Inflammatory macrophage (primary cell): ENCODE measurements around the gene ILF3.

ENCODE experiments used
- DNase-seq, 2 donors: peaks; one replicate each; pipeline ENCODE4 v3.0.0-alpha.2; 2020 to 2022

The ILF3 gene

DNA sequence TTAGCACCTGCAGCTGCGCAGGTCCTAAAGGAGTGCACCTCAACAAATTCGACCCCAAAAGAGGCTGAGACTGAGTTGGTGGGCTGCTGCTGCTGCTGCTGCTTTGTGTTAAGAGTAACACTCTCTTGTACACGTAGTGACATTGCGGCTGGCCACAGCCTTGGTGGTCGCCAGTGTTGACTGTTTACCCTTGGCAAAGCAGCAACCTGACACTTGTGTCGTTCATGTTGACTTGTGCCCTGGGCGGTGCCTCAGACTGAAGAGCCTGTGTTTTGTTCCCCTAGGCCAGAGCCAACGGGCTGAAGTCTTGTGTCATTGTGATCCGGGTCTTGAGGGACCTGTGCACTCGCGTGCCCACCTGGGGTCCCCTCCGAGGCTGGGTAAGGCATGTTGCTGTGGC, 24.7 kb downstream of the ILF3 start:
- DNase-seq, result no peak

DNA sequence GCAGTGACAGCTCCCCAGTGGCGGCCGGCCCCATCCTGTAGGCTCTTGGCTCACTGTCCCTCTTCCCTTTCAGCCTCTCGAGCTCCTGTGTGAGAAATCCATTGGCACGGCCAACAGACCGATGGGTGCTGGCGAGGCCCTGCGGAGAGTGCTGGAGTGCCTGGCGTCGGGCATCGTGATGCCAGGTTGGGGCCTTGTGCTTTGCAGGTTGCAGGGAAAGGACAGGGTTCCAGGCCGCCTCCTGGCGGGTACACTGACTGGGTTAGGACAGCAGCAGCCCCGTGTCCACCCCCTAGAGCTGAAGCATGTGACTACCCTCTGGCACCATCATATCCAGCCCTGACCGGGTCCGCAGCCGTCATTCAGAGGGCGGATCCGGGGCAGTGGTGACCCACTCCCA, 25.6 kb downstream of the ILF3 start:
- DNase-seq, result no peak

DNA sequence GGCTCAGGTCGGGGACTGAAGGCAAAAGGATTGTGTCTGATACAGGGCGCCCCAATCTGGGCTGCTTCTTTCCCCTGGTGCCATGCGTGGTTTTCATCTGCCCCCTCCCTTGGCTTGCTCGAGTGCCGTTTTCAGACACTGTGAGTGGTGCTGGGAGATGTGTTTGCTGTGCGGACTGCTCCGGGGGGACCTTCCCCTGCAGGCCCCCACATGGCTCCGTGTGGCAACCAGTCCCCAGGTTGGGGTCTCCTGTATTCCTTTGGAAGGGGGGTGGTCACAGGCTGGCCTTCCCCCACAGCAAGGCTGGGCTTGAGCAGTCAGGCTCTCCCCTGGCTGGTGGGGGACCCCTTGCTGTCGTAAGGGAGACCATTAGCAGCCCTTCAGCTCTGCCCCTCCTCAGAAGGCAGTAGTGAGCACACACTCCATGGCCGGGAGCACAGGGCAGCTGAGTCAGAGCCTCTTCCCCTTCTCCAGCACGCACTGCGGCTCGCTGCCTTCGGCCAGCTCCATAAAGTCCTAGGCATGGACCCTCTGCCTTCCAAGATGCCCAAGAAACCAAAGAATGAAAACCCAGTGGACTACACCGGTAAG, 26.5 kb downstream of the ILF3 start:
- DNase-seq, result no peak

DNA sequence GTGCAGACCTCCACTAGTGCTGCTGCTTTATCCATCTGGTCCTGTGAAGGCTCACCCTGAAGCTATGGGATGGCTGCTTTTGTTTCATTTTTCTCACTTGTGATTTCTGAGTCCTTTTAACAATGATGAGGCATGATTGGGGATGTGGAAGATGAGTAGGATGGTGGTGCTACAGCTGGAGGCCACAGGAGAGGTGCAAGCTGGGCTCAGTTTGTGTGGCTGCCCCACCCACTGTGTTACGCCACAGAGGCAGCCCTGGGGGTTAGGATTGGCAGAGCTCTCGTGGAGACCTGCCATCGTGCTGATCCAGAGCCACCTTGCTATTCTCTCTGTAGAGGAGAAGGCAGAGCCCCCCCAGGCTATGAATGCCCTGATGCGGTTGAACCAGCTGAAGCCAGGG, 27.5 kb downstream of the ILF3 start:
- DNase-seq, result no peak

DNA sequence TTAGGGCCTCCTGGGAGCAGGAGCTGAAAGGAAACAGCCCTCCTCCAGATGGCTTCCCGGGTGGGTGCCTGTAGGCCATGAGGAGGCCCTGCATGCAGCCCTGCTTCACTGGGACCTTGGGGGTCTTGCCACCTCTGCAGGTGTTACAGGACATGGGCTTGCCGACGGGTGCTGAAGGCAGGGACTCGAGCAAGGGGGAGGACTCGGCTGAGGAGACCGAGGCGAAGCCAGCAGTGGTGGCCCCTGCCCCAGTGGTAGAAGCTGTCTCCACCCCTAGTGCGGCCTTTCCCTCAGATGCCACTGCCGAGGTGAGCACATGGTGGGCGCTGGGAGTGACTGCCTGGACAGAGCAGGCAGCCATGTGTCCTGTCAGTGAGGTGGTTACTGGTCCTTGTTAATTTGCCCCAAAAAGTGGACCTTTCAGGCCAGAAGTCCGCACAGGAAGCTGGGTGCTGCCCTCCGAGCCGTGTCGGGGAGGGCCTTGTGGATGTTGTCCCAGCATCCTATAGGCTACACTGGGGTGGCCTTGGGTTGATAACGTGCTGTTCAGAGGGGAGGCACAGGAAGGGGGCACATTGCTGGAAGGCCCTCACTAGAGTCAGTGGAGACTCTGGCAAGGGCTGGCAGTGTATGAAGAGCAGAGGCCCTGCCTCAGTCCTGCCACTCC, 28.4 kb downstream of the ILF3 start:
- DNase-seq, result no peak

DNA sequence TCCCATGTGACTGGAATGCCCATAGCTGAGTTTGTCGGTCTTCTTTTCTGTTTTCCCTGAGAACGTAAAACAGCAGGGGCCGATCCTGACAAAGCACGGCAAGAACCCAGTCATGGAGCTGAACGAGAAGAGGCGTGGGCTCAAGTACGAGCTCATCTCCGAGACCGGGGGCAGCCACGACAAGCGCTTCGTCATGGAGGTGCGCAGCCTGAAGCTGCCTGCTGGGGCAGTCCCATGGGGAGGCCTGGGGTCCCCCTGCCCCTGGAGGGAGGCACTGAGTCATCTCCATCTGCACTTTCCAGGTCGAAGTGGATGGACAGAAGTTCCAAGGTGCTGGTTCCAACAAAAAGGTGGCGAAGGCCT, 28.9 kb downstream of the ILF3 start:
- no peak for DNase-seq

DNA sequence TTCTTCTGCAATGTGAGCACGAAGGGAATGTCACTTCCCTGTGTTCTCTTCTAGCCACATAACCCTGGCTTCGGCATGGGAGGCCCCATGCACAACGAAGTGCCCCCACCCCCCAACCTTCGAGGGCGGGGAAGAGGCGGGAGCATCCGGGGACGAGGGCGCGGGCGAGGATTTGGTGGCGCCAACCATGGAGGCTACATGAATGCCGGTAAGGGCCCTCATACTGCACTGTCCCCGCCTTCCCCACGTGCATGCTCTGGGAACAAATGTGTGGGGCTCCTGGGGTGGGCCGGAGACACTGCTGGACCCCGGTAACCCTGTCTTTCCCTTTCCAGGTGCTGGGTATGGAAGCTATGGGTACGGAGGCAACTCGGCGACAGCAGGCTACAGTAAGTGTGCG, 29.4 kb downstream of the ILF3 start:
- no peak for DNase-seq

DNA sequence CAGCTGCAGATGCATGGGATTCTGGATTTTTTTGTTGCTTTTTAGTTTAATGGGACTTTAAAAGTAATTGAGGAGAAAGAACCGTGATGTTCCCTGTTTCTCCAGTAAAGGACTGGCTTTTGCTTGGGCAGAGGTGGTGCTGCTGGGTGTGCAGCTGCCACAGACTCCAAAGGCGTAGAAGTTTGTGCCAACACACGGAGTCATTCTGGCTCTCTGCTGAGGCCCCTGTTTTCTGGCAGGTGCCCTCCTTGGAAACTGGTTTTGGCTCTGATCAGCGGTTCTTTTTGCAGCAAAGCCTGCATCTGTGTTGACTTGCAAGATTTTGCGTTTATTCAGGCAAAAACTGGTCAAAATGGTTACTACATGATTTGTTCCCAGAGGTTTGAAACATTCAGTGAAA, 31.1 kb downstream of the ILF3 start:
- DNase-seq, result no peak

DNA sequence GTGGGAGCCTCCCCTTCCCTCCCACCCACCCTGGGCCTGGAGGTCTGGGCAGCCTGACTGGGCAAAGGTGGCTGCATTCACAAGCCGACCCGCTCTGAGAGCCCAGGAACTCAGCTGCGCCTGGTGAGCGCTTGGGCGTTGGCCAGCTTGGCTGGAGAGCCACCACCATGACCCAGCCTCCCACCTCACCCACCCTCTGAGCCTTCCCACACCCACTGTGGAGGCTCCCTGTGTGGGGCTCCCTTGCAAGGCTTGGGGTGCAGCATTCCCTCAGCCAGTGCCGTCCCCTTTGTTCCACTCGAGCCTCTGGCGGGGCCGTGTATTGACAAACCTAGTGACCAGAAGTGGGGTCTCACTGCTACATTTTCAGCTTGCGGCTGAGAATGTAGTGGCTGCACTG, 32.0 kb downstream of the ILF3 start:
- DNase-seq, result no peak

DNA sequence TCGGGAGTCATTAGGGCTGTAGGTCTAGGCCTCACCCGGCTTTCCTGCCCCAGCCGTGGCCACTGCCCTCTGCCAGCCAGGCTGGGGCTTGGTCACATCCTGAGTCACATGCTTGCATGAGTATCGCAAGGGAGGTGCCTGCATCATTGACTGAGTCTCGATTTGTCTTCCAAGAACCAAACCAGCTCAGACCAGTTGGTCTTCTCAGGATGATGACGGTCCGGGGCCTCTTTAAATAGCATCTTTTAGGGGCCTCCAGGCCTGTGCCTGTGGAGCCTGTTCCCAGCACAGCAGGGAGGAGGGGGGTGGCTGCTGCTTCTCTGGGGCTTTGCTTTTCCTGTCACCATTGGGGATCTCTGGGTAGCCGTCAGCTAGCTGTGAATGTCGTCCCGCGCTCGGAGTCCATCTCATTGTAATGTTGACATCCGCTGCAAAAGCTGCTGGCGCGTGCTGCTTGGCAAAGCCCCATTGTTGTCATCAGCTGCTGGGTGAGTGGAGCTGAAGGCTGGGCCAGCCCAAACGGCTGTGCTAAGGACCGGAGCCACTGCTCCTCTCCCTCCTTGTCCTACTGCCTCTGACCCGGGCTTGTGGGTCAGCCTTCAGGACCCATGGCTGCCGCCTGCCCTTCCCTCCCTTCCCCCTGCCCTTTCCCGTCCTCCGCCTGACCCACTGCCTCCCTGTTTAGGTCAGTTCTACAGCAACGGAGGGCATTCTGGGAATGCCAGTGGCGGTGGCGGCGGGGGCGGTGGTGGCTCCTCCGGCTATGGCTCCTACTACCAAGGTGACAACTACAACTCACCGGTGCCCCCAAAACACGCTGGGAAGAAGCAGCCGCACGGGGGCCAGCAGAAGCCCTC, 32.7 kb downstream of the ILF3 start:
- DNase-seq, result no peak

DNA sequence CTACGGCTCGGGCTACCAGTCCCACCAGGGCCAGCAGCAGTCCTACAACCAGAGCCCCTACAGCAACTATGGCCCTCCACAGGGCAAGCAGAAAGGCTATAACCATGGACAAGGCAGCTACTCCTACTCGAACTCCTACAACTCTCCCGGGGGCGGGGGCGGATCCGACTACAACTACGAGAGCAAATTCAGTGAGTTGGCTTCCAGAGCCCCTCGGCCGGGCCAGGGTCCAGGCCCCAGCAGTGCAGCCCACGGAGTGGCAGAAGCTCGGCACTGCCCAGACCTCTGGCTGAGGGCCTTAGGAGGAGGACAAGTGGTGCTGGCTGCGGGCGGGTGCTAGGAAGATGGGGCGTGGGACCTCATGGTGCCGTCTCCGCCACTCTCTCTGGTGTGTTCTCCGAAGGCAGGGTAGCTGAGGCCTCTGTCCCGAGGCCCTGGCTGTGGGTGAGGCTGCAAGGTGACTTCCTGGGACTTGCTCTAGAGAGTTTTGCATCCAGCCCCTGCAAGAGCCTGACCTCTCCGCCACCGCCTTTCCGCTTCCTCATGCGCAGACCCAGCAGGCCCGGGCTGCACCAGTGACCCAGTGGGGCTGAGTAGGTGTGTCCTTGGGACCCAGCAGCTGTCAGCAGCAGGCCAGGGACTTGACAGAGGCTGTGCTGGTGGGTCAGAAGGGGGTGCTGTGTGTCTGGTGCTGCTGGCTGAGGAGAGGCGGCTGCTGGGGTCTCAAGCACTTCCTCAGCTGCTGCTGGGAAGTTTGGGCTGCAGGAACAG, 33.6 kb downstream of the ILF3 start:
- no peak for DNase-seq

DNA sequence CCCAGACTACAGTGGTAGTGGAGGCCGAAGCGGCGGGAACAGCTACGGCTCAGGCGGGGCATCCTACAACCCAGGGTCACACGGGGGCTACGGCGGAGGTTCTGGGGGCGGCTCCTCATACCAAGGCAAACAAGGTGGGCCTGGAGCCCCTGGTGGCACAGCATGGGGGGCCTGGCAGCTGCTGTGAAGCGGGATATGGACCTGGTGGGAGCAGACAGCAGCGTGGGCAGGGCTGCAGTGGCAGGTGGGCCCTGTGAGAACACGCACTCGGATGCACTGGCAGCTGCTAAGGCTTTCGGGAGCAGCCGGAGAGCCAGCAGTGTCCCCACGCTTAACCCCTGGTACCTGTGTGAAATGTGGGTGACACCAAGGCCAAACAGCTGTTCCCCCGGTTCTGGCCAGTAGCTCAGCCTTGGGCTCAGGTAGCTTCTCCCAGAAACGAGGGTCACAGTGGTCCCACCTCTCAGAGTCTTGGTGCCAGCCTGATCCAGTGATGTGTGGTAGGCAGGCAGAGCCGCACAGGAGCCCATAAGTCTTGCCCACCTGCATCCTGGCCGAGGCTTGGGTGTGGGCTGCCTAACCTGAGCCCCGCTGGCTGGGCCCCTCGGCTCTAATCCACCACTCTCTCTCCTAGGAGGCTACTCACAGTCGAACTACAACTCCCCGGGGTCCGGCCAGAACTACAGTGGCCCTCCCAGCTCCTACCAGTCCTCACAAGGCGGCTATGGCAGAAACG, 34.6 kb downstream of the ILF3 start:
- no peak for DNase-seq

DNA sequence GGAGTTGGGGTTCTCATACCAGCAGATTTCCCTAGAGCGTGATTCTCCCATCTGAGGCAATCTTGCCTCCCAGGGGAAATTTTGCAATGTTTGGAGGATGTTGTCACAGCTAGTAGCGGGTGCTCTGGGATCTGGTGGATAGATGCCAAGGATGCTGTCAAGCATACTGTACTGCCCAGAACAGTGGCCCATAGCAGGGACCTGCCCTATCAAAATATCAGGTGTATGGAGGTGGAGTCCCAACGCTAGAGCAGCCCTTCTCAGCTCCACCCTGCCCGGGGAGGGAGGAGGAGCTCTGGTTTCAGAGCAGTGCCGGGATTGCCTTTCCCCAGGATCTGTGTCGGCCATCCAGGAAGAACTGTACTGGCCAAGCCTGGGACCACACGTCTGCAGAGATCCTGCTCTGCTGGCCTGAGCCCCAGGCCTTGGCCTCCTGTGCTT, 36.2 kb downstream of the ILF3 start:
- DNase-seq, result peak; percentile 33 to 48

DNA sequence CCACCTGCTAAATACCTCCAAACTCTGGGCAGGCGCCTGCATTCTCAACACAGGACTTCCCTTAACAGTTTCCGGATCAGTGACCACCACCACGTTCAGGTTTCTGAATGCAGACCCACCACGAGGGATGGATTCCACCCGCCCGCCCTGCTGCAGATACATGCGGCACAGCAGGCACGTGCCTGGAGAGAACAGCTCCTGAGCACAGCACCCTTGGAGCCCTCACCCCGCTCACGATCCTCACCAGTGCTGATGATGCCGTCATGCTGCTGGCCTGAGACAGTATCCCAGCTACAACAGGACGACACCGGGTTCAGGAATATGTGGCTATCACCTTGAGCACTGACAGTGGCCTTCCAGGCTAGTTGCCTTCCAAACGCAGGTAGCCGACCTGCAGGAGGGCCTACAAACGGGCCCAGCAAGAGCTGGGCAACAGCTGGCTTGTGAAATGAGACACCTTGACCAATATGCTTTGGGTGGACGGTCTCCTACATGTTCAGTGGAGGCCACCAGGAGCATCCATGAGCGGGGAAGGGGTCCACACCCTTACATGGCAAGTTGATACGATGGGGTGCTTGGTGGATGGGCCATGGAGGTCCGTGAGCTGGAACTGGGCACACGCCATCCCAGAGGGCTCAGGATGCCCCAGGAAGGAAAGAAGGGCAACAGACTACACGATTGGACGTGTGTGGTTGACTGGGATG, 37.2 kb downstream of the ILF3 start:
- no peak for DNase-seq

DNA sequence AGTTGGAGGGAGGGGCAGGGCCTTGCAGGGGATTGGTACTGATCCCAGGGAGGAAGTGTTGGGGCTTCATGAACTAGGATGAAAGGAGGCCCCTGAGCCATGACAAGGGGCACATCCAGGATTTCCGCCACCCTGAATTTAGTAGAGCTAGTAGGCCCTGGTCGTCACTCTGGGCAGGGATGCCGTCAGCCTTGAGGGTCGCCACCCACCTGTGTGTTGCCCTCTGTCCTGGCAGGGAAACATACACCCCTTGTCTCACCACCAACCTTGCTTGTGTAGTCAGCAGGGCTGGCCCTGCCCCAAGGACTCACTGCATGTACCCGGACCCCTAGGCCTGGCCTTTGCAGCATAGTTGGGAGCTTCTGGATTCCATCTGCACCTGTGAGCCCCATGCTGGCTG, 37.7 kb downstream of the ILF3 start:
- DNase-seq, result no peak

DNA sequence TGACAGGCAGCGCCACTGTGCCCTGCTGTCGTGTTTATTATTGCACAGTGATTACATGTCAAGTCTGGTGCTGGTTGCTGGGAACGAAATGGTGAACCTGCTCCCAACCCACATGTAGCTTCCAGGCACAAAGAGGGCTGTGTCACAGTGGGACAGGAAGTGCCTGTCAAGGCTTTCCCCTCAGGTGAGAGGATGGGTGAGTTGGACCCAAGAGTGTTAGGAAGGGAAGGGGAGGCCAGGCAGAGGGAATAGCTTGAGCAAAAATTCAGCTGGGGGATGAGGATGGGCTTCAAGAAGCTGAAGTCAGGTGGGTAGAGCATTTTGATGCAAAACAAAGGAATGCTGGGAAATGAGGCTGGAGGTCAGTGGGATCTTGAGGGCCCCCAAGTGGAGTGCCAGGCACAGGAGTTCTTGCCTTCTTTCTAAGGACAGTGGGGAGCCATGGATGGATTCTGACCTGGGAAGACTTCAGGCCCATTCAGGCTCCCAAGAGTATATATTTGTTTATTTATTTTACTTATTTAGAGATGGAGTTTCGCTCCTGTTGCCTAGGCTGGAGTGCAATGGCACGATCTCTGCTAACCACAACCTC, 38.6 kb downstream of the ILF3 start:
- DNase-seq, result no peak

DNA sequence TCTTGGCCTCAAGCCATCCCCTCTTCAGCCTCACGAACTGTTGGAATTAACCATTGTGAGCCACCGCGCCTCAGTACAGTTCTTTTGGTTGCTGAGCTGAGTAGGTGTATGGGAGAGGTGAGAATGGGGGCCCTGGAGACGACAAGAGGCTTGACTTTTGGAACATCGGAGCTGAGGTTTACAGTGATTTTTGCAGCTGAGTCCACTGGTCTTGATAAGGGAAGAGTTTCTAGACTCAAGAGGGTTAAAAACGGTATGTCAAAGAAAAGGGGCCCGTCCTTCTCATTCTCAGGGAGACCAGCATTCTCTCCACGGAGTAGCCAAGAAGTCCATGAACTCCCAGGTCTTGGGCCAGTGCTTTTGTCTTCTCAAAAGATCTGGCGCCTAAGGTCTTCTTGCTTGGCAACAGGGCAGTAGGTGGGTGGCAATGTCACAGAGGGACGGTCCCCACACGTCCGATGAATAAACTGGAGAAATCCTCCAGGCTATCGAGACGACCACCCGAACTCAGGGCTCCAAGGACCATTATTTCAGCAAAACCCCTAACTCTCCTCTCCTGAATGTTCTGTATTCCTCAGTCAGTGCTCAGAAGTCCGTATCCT, 40.7 kb downstream of the ILF3 start:
- no peak for DNase-seq

DNA sequence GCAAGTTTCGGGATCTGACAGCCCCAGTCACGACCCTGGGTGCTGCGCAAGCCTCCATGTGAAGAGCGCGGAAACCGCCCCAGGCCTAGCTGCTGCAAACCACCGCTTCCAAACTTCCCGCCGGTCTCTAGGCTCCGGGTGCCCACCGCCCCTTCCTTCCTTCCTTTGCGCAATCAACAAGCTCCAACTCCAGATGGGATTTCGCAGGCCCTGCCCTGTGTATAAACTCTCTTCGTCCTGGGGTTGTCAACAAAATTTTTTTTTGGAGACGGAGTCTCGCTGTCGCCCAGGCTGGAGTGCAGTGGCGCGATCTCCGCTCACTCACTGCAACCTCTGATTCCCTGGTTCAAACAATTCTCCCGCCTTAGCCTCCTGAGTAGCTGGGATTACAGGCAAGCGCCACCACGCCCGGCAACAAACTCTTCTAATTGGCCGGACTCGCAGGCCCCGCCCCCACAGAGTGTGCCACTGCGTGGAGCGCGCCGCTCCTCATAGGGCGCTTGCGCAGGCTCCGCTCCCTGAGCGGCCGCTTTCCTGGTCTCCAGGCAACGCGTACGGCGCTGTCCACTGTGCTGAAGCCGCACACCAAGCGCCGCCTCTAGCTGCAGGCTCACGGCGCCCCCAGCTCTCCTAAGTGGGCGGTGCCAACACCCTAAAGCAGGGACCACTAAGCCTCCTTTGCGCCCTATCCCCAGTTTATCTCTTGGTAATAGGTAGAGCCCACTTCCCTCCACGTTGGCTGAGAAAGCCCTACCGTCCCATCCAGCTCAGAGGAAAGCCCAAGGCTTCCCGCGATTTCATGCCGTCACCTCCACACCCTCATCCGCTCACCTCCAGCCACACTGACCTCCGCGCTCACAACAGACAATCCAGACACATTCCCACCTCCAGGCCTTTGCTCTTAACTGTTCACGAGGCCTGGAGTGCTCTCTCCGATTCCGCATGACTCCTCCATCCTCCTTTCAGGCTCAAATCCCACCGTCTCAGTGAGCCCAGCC, 41.6 kb downstream of the ILF3 start:
- peak; percentile 96 to 98 for DNase-seq

DNA sequence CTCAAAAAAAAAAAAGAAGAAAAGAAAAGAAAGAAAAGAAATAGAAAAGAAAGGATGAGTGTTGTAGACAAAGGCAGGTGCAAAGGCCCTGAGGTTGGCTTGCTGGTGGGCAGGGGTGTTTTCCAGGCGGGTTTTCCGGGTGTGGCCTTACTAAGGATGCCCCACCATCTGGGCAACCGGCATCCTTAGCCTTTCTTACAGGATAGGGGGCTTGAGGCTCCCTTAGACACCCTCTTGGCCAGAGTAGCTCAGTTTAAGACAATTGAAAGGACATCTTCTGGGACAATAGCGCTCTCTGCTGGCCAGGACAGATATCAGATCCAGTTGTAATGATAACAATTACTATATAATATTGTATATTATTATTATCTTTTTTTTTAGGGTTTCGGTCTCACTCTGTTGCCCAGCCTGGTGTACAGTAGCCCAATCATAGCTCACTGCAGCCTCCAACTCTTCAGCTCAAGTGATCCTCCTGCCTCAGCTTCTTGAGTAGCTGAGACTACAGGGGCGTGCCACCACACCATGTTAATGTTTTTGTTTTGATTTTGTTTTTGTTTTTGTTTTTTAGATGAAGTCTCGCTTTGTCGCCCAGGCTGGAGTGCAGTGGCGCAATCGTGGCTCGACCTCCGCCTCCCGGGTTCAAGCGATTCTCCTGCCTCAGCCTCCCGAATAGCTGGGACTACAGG, 45.6 kb downstream of the ILF3 start:
- DNase-seq, result peak; percentile 79 to 82
